ENCODE measurements around the gene ZFAND3. TPM values are rescaled to one million over a fixed set of nuclear protein-coding genes. Genes with fewer than 3 reads are reported as not detected.

The ZFAND3 gene
- total and polyA plus RNA-seq, 2 donors (not counting 1 experiment from before 2014, with no cell fraction given) = 13.5 to 58.3 TPM

- H2AFZ ChIP-seq (ENCODE audit: insufficient read depth, low read depth, low read length, poor library complexity, severe bottlenecking) = no peak overlapping the region
- 97% methylated on average over 5 of the region's 11 CpGs for WGBS (ENCODE audit: insufficient coverage)
- no peak overlapping the region for H3K4me2 ChIP-seq (replicated peaks; ENCODE audit: low read depth, low read length, poor library complexity, severe bottlenecking)
- no peaks in the 10 kb centered on the region for H3K36me3 ChIP-seq (replicated peaks in 1 of 2; ENCODE audit: control extremely low read depth in 1 of 2, control insufficient read depth in 1 of 2, extremely low read depth in 1 of 2, insufficient read depth in 2 of 2, low read length in 1 of 2)
- H3K9me3 Mint-ChIP-seq (ENCODE audit: insufficient read depth) = no peaks in the 10 kb centered on the region
- H3K27me3 ChIP-seq (replicated peaks in 1 of 4; ENCODE audit: control extremely low read depth in 1 of 4, control insufficient read depth in 3 of 4, insufficient read depth in 4 of 4, low read length in 3 of 4) = no peaks in the 10 kb centered on the region
- no peak overlapping the region for H3K27ac Mint-ChIP-seq
- no peak overlapping the region for H3K4me3 Mint-ChIP-seq
- H3K79me2 ChIP-seq (ENCODE audit: control insufficient read depth, insufficient read depth, low read length) = no peaks in the 10 kb centered on the region
- DNase-seq = no peak
- H3K4me1 Mint-ChIP-seq = no peaks in the 10 kb centered on the region
- no peak for TF ChIP-seq EZH2 (IDR thresholded peaks at IDR 0.05; ENCODE audit: borderline replicate concordance, insufficient read depth, low read depth, low read length, poor library complexity, severe bottlenecking)
- TF ChIP-seq, protein P1, sequence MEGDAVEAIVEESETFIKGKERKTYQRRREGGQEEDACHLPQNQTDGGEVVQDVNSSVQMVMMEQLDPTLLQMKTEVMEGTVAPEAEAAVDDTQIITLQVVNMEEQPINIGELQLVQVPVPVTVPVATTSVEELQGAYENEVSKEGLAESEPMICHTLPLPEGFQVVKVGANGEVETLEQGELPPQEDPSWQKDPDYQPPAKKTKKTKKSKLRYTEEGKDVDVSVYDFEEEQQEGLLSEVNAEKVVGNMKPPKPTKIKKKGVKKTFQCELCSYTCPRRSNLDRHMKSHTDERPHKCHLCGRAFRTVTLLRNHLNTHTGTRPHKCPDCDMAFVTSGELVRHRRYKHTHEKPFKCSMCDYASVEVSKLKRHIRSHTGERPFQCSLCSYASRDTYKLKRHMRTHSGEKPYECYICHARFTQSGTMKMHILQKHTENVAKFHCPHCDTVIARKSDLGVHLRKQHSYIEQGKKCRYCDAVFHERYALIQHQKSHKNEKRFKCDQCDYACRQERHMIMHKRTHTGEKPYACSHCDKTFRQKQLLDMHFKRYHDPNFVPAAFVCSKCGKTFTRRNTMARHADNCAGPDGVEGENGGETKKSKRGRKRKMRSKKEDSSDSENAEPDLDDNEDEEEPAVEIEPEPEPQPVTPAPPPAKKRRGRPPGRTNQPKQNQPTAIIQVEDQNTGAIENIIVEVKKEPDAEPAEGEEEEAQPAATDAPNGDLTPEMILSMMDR (IDR thresholded peaks at IDR 0.05) = no peak
- ChIA-PET POLR2A (no interaction called here), CTCF (interaction anchor here (0.9 to 2.3 kb wide), 2 partner anchors 213 to 772 kb away, joined by 4 to 5 read pairs; no protein-coding TSS in a partner anchor)
- no peak overlapping the region for H3K9ac ChIP-seq (ENCODE audit: low read length)
- H4K20me1 ChIP-seq (ENCODE audit: control insufficient read depth, insufficient read depth, low read length, poor library complexity, severe bottlenecking) = no peaks in the 10 kb centered on the region
- H3K9me3 ChIP-seq (ENCODE audit: control extremely low read depth in 1 of 3, control insufficient read depth in 2 of 3, insufficient read depth in 1 of 3, low read length in 2 of 3) = peaks cover 0 to 3% (median 0%) of the 10 kb centered on the region in 3 donors
- no peak overlapping the region for H3K27ac ChIP-seq (ENCODE audit: low read length in 2 of 2)
- H3K4me1 ChIP-seq (ENCODE audit: control insufficient read depth in 2 of 2, insufficient read depth in 2 of 2, low read length in 2 of 2) = no peaks in the 10 kb centered on the region
- H3K4me3 ChIP-seq (ENCODE audit: control extremely low read depth in 1 of 5, extremely low read depth in 1 of 5, insufficient read depth in 1 of 5, low read depth in 2 of 5, low read length in 4 of 5) = no peak overlapping the region
- intact Hi-C loops (cut with micrococcal nuclease) = no loop called here
- no peaks in the 10 kb centered on the region for H3K27me3 Mint-ChIP-seq
- ATAC-seq (ENCODE audit: low read depth) = no peak
Measured at GRCh38 chr6:37798436-37799262, 20.9 kb upstream of the ZFAND3 start.

DNA sequence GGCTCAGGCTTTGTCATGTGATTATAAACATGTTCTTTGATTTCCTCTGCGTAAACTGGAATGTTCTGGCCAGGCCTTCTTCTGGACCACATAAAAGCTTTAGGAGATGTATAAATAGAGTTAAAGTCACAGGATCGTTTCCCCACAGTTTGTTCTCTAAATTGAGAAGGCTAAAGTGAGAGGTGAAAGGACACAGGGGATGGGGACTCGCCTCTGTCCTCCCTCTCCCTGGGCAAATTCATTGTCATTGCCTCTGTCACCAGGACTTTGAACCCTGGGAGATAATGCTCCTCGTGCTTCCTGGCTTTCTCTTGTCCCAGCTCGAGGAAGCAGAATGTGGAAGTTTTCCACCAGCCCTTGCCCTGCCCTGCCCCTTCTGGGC lies 20.3 kb upstream of the ZFAND3 start:
- no peaks in the 10 kb centered on the region for H4K20me1 ChIP-seq (ENCODE audit: control insufficient read depth, insufficient read depth, low read length, poor library complexity, severe bottlenecking)
- ATAC-seq (ENCODE audit: low read depth) (no peak), DNase-seq (no peak)
- H3K79me2 ChIP-seq (ENCODE audit: control insufficient read depth, insufficient read depth, low read length) = no peaks in the 10 kb centered on the region
- POLR2A ChIA-PET = no interaction called here
- intact Hi-C loops (cut with micrococcal nuclease) = no loop called here
- no peak overlapping the region for H3K9ac ChIP-seq (ENCODE audit: low read length)
- H3K36me3 ChIP-seq (replicated peaks in 1 of 2; ENCODE audit: control extremely low read depth in 1 of 2, control insufficient read depth in 1 of 2, extremely low read depth in 1 of 2, insufficient read depth in 2 of 2, low read length in 1 of 2) = no peaks in the 10 kb centered on the region
- H3K27ac ChIP-seq (ENCODE audit: low read length in 2 of 2) = no peak overlapping the region
- H3K4me2 ChIP-seq (replicated peaks; ENCODE audit: low read depth, low read length, poor library complexity, severe bottlenecking) = no peak overlapping the region
- no peaks in the 10 kb centered on the region for H3K27me3 Mint-ChIP-seq
- H3K27ac Mint-ChIP-seq = no peak overlapping the region
- no peak overlapping the region for H3K4me3 Mint-ChIP-seq
- TF ChIP-seq, protein P1 (IDR thresholded peaks at IDR 0.05) = no peak
- no peak for TF ChIP-seq EZH2 (IDR thresholded peaks at IDR 0.05; ENCODE audit: borderline replicate concordance, insufficient read depth, low read depth, low read length, poor library complexity, severe bottlenecking)
- no peak overlapping the region for H3K4me3 ChIP-seq (ENCODE audit: control extremely low read depth in 1 of 5, extremely low read depth in 1 of 5, insufficient read depth in 1 of 5, low read depth in 2 of 5, low read length in 4 of 5)
- CTCF ChIA-PET = interaction anchor here (2.3 kb wide), 1 partner anchor 771 kb away, joined by 5 read pairs; no protein-coding TSS in a partner anchor
- no peaks in the 10 kb centered on the region for H3K4me1 Mint-ChIP-seq
- no peak overlapping the region for H2AFZ ChIP-seq (ENCODE audit: insufficient read depth, low read depth, low read length, poor library complexity, severe bottlenecking)
- H3K9me3 ChIP-seq (ENCODE audit: control extremely low read depth in 1 of 3, control insufficient read depth in 2 of 3, insufficient read depth in 1 of 3, low read length in 2 of 3) = peaks cover 0 to 3% (median 0%) of the 10 kb centered on the region in 3 donors
- no peaks in the 10 kb centered on the region for H3K9me3 Mint-ChIP-seq (ENCODE audit: insufficient read depth)
- no peaks in the 10 kb centered on the region for H3K4me1 ChIP-seq (ENCODE audit: control insufficient read depth in 2 of 2, insufficient read depth in 2 of 2, low read length in 2 of 2)
- WGBS (ENCODE audit: insufficient coverage) = 75% methylated on average over 5 of the region's 5 CpGs
- no peaks in the 10 kb centered on the region for H3K27me3 ChIP-seq (replicated peaks in 1 of 4; ENCODE audit: control extremely low read depth in 1 of 4, control insufficient read depth in 3 of 4, insufficient read depth in 4 of 4, low read length in 3 of 4)
